ENCODE data around the gene TMEM163.

- TF ChIP-seq CTCF (IDR thresholded peaks at IDR 0.05) (no peak), POLR2A (IDR thresholded peaks at IDR 0.05) (no peak)
Observed at GRCh38 chr2:134760385-134760784, 41.6 kb upstream of the TMEM163 start.
